Fibroblast of villous mesenchyme (primary cell): Measurements from ENCODE around the gene NFILZ. TPM values are rescaled to one million over a fixed set of nuclear protein-coding genes. Genes with fewer than 3 reads are reported as not detected.

Source experiments
- DNase-seq: peaks from one replicate; pipeline ENCODE4 v3.0.0-alpha.2; 2010; ENCODE audit warnings: low read depth
- H3K4me3 ChIP-seq: 2 replicates; pipeline ENCODE4 v1.5.1; 2011; ENCODE audit warnings: low read depth, mild to moderate bottlenecking, low read length
- CTCF ChIP-seq: IDR thresholded peaks from 2 replicates; pipeline ENCODE4 v1.5.1; 2012; ENCODE audit warnings: low read depth, mild to moderate bottlenecking, low read length; ENCODE audit not compliant: insufficient read depth
- total RNA-seq: library from RNA; depleted of rRNA; stranded (reverse); fragments of >200 nt; gene quantifications from 2 replicates; pipeline ENCODE4 v1.2.3, GENCODE V29; 2012

The NFILZ gene
- total RNA-seq, 1 donor = not detected

DNA sequence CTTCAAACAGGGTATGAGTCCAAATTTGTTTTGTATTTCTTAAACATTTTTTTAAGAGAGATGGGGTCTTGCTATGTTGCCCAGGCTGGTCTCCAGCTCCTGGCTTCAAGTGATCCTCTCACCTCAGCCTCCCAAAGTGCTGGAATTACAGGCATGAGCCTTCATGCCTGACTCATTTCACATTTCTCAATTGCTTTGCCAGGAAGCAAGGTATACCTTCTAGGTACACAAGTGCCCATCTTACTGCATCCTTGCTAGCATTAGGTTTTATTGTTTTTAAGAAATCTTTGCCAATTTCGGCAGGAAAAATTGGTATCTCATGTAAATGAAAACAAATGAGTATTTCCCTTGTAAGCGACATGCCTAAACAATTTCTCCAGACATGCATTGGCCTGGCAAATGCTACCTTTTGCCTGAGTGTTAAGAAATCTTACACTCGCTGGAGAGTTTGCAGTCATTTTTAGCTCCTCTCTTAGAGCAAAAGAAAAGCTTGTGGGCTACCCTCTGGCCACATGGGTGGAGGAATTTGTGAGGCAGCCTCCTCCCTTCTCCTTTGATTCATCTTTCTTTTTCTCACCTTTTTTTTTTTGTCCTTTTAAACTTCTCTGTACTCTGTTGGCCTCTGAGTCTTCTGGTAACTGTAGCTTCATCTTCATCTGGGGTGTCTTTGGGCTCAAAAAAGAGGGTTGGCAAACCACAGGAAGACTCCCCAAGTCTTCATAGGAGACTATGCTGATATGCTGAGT is 35.2 kb downstream of the NFILZ start:
- no peak for TF ChIP-seq CTCF
- DNase-seq = no peak
- H3K4me3 ChIP-seq = no peak overlapping the region

DNA sequence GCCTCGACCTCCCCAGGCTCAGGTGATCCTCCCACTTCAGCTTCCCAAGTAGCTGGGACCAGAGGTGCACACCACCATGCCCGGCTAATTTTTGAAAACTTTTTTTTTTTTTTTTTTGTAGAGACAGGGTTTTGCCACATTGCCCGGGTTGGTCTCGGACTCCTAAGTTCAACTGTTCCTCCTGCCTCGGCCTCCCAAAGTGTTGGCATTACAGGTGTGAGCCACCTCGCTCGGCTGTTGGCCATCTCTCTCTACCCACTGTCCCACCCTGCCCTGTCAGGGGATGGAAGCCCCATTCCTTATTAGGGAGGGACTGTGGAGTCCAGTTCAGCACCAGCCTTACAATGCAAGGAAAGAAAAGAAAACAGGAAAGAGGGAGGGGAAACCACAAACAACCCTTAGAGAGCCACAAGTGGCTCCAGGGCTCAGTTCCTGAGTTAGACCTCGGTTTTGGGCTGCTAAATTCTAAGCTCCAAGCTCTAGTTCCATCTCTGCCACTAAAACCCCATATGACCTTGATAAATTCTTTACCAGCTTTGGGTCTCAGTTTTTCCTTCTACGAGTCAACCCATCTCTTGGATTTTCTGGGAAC is 36.5 kb downstream of the NFILZ start:
- TF ChIP-seq CTCF = no peak
- no peak overlapping the region for H3K4me3 ChIP-seq
- no peak for DNase-seq

DNA sequence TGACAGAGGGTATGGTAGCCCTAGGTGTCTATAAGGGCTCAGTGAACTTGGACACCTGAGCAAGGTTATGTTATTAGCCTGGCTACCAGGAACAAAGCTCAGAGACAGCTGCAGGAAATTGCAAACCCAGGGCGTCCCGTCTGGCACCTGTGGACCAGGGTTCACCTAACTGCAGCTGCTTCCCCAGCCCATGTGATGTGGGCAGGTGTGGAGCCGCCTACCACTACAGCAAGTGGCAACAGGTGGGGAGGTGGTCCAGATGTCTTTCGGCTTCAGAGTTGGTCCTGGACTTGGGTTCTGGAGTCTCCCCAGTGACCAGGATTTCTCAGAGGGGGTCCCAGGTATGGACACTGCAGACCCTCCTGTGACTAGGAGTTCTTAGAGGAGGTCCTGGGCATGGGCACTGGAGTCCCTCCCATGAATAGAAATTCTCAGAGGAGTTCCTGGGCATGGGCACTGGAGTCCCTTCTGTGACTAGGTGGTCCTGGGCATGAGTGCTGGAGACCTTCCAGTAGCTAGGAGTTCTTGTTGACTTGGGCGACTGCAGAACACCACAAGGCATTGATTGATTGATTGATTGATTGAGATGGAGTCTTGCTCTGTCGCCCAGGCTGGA is 43.0 kb downstream of the NFILZ start:
- no peak overlapping the region for H3K4me3 ChIP-seq
- no peak for TF ChIP-seq CTCF
- DNase-seq = no peak

DNA sequence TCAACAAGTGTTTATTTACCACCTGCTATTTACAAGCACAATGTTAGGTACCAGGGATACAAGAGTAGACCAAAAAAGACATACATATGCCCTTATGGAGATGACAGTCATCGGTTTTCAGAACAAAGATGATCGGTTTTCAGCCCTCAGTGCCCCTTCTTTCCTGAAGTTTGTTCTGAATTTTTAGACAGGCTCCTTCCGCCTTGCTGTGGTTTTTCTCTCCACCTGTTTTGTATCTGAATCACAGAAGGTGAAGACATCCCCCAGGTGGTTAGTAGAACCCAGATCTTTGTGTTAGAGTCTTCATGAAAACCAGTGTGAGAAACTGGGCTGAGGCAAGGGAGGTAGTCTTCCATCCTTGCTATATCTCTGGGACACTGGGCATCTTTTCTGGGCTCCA is 44.6 kb downstream of the NFILZ start:
- no peak overlapping the region for H3K4me3 ChIP-seq
- no peak for TF ChIP-seq CTCF
- no peak for DNase-seq

- no peak overlapping the region for H3K4me3 ChIP-seq
- no peak for TF ChIP-seq CTCF
- DNase-seq = no peak
Observed at GRCh38 chr19:8678244-8678807, 47.9 kb downstream of the NFILZ start.

Other genes starting within 250 kb of the NFILZ start
- 27.6 and 27.7 TPM in 2 replicates for gene RAB11B, start 240.3 kb upstream of the NFILZ start, total RNA-seq
- 51.8 and 70.9 TPM in 2 replicates for gene MARCHF2, start 217.3 kb upstream of the NFILZ start, total RNA-seq
- gene HNRNPM, start 185.7 kb upstream of the NFILZ start, total RNA-seq = 41.9 and 49.0 TPM in 2 replicates
- gene PRAM1, start 128.0 kb upstream of the NFILZ start, total RNA-seq = under 0.01 TPM in 1 of 2 replicates, not detected in the other
- gene ZNF414, start 116.5 kb upstream of the NFILZ start, total RNA-seq = 5.2 and 6.4 TPM in 2 replicates
- 0.32 and 1.3 TPM in 2 replicates for gene MYO1F, start 53.2 kb upstream of the NFILZ start, total RNA-seq
- 7.3 and 19.3 TPM in 2 replicates for gene ADAMTS10, start 19.9 kb upstream of the NFILZ start, total RNA-seq
- not detected in 2 replicates for gene ACTL9, start 68.2 kb downstream of the NFILZ start, total RNA-seq
- gene OR2Z1, start 91.0 kb downstream of the NFILZ start, total RNA-seq = not detected in 2 replicates
- gene ZNF558, start 201.7 kb downstream of the NFILZ start, total RNA-seq = 11.7 and 12.2 TPM in 2 replicates
- gene MBD3L1, start 201.7 kb downstream of the NFILZ start, total RNA-seq = not detected in 2 replicates